HepG2 (cell line): Measurements from ENCODE around the gene RAET1L. TPM values are rescaled to one million over a fixed set of nuclear protein-coding genes. Genes with fewer than 3 reads are reported as not detected.
A peak's percentile ranks its signal among the peaks of the same experiment; 100 is the strongest.

Experiments
- ATAC-seq: fragments of 200-7000 bp; cut with Tn5 transposase; 3 replicates; pipeline ENCODE4 v1.9.1; 2020; ENCODE audit warnings: mild to moderate bottlenecking, moderate library complexity
- BruUV-seq: library from RNA; stranded (reverse); fragments of 400-500 nt; replicated peaks from 2 replicates; lab custom pipeline; 2021; lab: Mats Ljungman, UMichigan
- CTCF ChIA-PET: fragments of 300-600 bp; formaldehyde crosslinking; extraction: SDS; loops from one replicate; lab custom pipeline; 2021; ENCODE audit warnings: low total read pairs, inconsistent platforms, low intra/inter-chr PET ratio; lab: Yijun Ruan, JAX
- POLR2A ChIA-PET: fragments of 350-600 bp; sonication (Branson Sonifier 250); formaldehyde crosslinking; loops from one replicate; lab custom pipeline; 2020; ENCODE audit warnings: antibody characterized with exemption, inconsistent platforms; lab: Yijun Ruan, JAX
- DNase-seq: peaks from one replicate; pipeline ENCODE4 v3.0.0-alpha.2; 2015; ENCODE audit warnings: low spot score
- FAIRE-seq: peaks from 3 replicates; lab custom pipeline; 2011; peaks lifted over from hg19 to GRCh38; lab: Jason Lieb, UNC
- H2AFZ ChIP-seq: one replicate; pipeline ENCODE4 v1.6.1; 2011; ENCODE audit warnings: low read length, inconsistent platforms
- H3K27ac ChIP-seq: fragments of 300-600 bp; 3 replicates; pipeline ENCODE4 v1.8.0; 2011; ENCODE audit warnings: mixed run types, mild to moderate bottlenecking, mixed read lengths, low read length, inconsistent platforms; ENCODE audit not compliant: insufficient read depth; ENCODE audit errors: extremely low read length
- H3K27me3 ChIP-seq, 2 experiments: fragments of 200-600 bp in 1 of 2; 2 replicates in 1 of 2; 3 replicates in 1 of 2; pipeline versions ENCODE4 v1.6.0 to v1.8.0; 2011; ENCODE audit warnings: low read length in 2 of 2, mild to moderate bottlenecking in 2 of 2, moderate library complexity in 2 of 2, inconsistent platforms in 1 of 2; ENCODE audit not compliant: insufficient read depth in 2 of 2, control insufficient read depth in 1 of 2
- H3K36me3 ChIP-seq, 2 experiments: fragments of 200-600 bp in 1 of 2; replicated peaks in 1 of 2; 2 replicates in 1 of 2; 3 replicates in 1 of 2; pipeline versions ENCODE4 v1.5.1 to v1.8.0; 2011; ENCODE audit warnings: low read length in 2 of 2, inconsistent platforms in 1 of 2; ENCODE audit not compliant: insufficient read depth in 2 of 2, control insufficient read depth in 1 of 2
- H3K4me1 ChIP-seq: 2 replicates; pipeline ENCODE4 v1.5.1; 2012; ENCODE audit warnings: low read length, inconsistent platforms; ENCODE audit not compliant: insufficient read depth
- H3K4me2 ChIP-seq: 2 replicates; pipeline ENCODE4 v1.6.0; 2011; ENCODE audit warnings: low read depth, low read length, inconsistent platforms
- H3K4me3 ChIP-seq, 3 experiments: fragments of 200-600 bp in 1 of 3; sonication (generic), shearing (Covaris generic) in 1 of 3; replicated peaks in 1 of 3; 2 replicates each; pipeline ENCODE4 v1.5.1; 2011 to 2016; ENCODE audit warnings: low read length in 3 of 3, inconsistent platforms in 2 of 3, low read depth in 2 of 3, mild to moderate bottlenecking in 2 of 3, control low read depth in 1 of 3, mixed read lengths in 1 of 3; ENCODE audit not compliant: insufficient read depth in 1 of 3
- H3K79me2 ChIP-seq: one replicate; pipeline ENCODE4 v1.6.1; 2011; ENCODE audit warnings: low read length, inconsistent platforms; ENCODE audit not compliant: insufficient read depth
- H3K9ac ChIP-seq: 2 replicates; pipeline ENCODE4 v1.6.0; 2011; ENCODE audit warnings: mild to moderate bottlenecking, low read depth, low read length, inconsistent platforms; ENCODE audit not compliant: insufficient read depth
- H3K9me3 ChIP-seq: 2 replicates; pipeline ENCODE4 v1.5.1; 2012; ENCODE audit warnings: mild to moderate bottlenecking, low read length
- H4K20me1 ChIP-seq: 2 replicates; pipeline ENCODE4 v1.6.0; 2011; ENCODE audit warnings: inconsistent platforms, mild to moderate bottlenecking, low read length, moderate library complexity; ENCODE audit not compliant: insufficient read depth
- ELF1 ChIP-seq: sonication (generic); formaldehyde crosslinking; IDR thresholded peaks from 2 replicates; pipeline ENCODE4 v1.4.0; 2020; ENCODE audit warnings: missing genetic modification reagents
- ETV6 ChIP-seq: sonication (generic); formaldehyde crosslinking; conservative IDR thresholded peaks from 2 replicates; pipeline ENCODE4 v1.4.0; 2020; ENCODE audit warnings: missing genetic modification reagents
- KDM5A ChIP-seq: fragments of 200-600 bp; sonication (generic); IDR thresholded peaks from 2 replicates; pipeline ENCODE4 v1.7.0; 2018; ENCODE audit warnings: antibody characterized with exemption, mild to moderate bottlenecking, low read length, borderline replicate concordance
- KLF16 ChIP-seq, 2 experiments: sonication (generic) in 1 of 2; formaldehyde crosslinking in 1 of 2; IDR thresholded peaks; 2 replicates each; pipeline versions ENCODE4 v1.6.1 to v1.8.0; 2016 to 2023; ENCODE audit warnings: missing genetic modification reagents in 2 of 2, missing compliant biosample characterization in 1 of 2
- MLLT10 ChIP-seq: sonication (generic); formaldehyde crosslinking; IDR thresholded peaks from 2 replicates; pipeline ENCODE4 v1.4.0; 2020; ENCODE audit warnings: missing genetic modification reagents
- NFATC3 ChIP-seq: sonication (generic); formaldehyde crosslinking; IDR thresholded peaks from 2 replicates; pipeline ENCODE4 v1.5.1; 2020; ENCODE audit warnings: mild to moderate bottlenecking, missing genetic modification reagents
- PAWR ChIP-seq: sonication (generic); formaldehyde crosslinking; IDR thresholded peaks from 2 replicates; pipeline ENCODE4 v1.4.0; 2020; ENCODE audit warnings: missing genetic modification reagents, mild to moderate bottlenecking, borderline replicate concordance
- PCBP2 ChIP-seq: fragments of 200-400 bp; formaldehyde crosslinking; optimal IDR thresholded peaks from 2 replicates; pipeline ENCODE3; 2018; ENCODE audit warnings: low read length, low read depth; ENCODE audit not compliant: poor library complexity, severe bottlenecking
- ZFY ChIP-seq: sonication (generic); formaldehyde crosslinking; IDR thresholded peaks from 2 replicates; pipeline ENCODE4 v1.4.0; 2020; ENCODE audit warnings: missing genetic modification reagents
- ZNF274 ChIP-seq: sonication (generic); formaldehyde crosslinking; IDR thresholded peaks from 2 replicates; pipeline ENCODE4 v1.5.1; 2020; ENCODE audit warnings: mild to moderate bottlenecking, missing genetic modification reagents
- ZNF614 ChIP-seq: IDR thresholded peaks from 2 replicates; pipeline ENCODE4 v1.6.1; 2018; ENCODE audit warnings: missing biosample characterization, missing genetic modification reagents, inconsistent platforms, borderline replicate concordance
- ZNF746 ChIP-seq: sonication (generic); formaldehyde crosslinking; IDR thresholded peaks from 2 replicates; pipeline ENCODE4 v1.8.0; 2022; ENCODE audit warnings: mild to moderate bottlenecking, missing genetic modification reagents
- WGBS: methylation state at CpG from one replicate; pipeline ENCODE4 v1.1.6; 2017; ENCODE audit warnings: low lambda C conversion rate; 5-methylcytosine and 5-hydroxymethylcytosine counted together
- in situ Hi-C: cut with HindIII; loops from 2 replicates; pipeline ENCODE4 v1.10.0; 2017; ENCODE audit warnings: low pct_unique_long_range_greater_than_20kb; ENCODE audit not compliant: extremely low pct_ligation_motif_present
- intact Hi-C: fragments of 100-400 bp; cut with micrococcal nuclease; formaldehyde crosslinking; loops from one replicate; pipeline ENCODE4 v1.10.0; 2022; ENCODE audit not compliant: unreplicated experiment
- polyA plus RNA-seq, 8 experiments: library from polyadenylated mRNA; depleted of rRNA in 3 of 8; stranded (reverse) in 7 of 8; unstranded in 1 of 8; fragments of >200 nt; fragmentation: Illumina TruSeq in 4 of 8; extraction: Trizol in 4 of 8; gene quantifications; 2 replicates each; pipeline versions ENCODE4 v1.2.1 to v1.2.3, GENCODE V29; 2011 to 2016; ENCODE audit warnings: low read depth in 4 of 8, missing spikeins in 1 of 8, mixed read lengths in 1 of 8; ENCODE audit not compliant: insufficient read depth in 1 of 8
- total RNA-seq, 5 experiments: library from RNA; depleted of rRNA; stranded (reverse); fragments of >200 nt; fragmentation: Illumina TruSeq; extraction: Trizol; gene quantifications; 2 replicates each; pipeline ENCODE4 v1.2.3, GENCODE V29; 2016; ENCODE audit warnings: low read depth in 1 of 5
- TF ChIP-seq, protein P1 (sequence below): IDR thresholded peaks from 2 replicates; pipeline ENCODE4 v1.6.1; 2016; ENCODE audit warnings: missing compliant biosample characterization, missing genetic modification reagents, borderline replicate concordance

RAET1L gene
- total and polyA plus RNA-seq, 2 of the 13 experiments (the other 11 are each of a cell fraction or from before 2014, with no cell fraction given): not detected

DNA sequence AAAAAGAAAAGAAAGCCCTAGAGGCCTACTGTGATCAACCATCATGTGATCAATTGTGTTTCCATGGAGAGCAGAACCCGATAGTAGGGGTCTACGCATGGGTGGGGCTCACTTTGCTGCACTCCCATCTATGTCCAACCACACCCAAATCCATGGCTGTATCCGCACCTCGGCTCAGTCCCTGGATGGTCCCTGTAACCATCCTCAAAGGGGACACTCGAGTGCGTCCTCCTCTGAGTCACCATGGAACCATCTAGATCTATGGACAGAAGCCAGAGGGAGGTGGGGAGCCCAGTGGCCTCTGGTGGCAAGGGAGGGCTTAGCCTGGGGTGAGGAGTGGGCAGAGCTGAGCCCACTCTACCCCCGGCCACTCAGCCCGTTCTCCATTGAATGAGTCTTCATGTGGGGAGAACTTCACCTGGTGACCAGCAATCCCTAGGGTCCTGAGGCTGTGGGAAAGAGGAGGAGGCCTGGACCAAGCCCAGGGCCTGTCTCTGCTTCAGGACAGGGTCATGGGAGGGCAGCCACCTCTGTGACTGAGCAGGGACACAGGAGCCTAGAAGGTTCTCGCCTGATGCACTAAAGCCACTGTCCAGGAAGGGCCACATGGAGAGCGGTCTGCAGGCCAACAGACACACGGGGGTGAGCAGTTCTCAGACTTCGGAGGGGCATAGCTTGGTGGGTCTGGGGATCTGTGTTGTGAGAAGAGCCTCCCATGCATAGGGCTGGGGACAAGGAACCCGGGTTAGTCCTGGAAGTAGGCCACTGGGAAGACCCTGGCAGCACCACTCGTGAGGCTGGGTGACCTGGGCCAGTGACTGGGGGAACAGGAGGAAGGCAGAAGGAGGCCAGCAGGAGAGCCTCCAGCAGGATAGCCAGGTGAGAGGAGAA is 19.3 kb downstream of the RAET1L start:
- in situ Hi-C loops: loop anchor here (5.0 to 10.0 kb wide), 2 partner anchors 69 to 161 kb away; no protein-coding TSS in a partner anchor
- DNase-seq: no peak
- no peaks in the 10 kb centered on the region for H3K36me3 ChIP-seq
- peaks cover 5 to 38% of the 10 kb centered on the region in 2 experiments; a peak in 4 of 5 replicates for H3K27me3 ChIP-seq
- POLR2A ChIA-PET: no interaction called here
- TF ChIP-seq PCBP2: no peak
- TF ChIP-seq ZNF274: 0 out of 2 replicates have a peak, but pooled peaks have one; percentile 28
- TF ChIP-seq, all 625 proteins: peak for 1
- H3K9ac ChIP-seq: no peak overlapping the region
- H3K4me1 ChIP-seq: peaks cover 13% of the 10 kb centered on the region; the same call in 1 of the 2 replicates
- no peak overlapping the region for H2AFZ ChIP-seq
- ATAC-seq: no peak
- CTCF ChIA-PET: interaction anchor here (0.8 kb wide), 1 partner anchor 72 kb away, joined by 4 read pairs; no protein-coding TSS in a partner anchor
- BruUV-seq: no TSS peak
- FAIRE-seq: no peak
- no peaks in the 10 kb centered on the region for H4K20me1 ChIP-seq
- no peaks in the 10 kb centered on the region for H3K79me2 ChIP-seq
- peak overlapping the region; percentile 74 for H3K4me2 ChIP-seq
- intact Hi-C loops: no loop called here
- no peak overlapping the region for H3K27ac ChIP-seq
- H3K4me3 ChIP-seq: peak overlapping the region; percentile 59 to 78 (median 77); a peak in 4 of 6 replicates
- 54% methylated on average over 12 of the region's 14 CpGs for WGBS
- H3K9me3 ChIP-seq: no peaks in the 10 kb centered on the region

DNA sequence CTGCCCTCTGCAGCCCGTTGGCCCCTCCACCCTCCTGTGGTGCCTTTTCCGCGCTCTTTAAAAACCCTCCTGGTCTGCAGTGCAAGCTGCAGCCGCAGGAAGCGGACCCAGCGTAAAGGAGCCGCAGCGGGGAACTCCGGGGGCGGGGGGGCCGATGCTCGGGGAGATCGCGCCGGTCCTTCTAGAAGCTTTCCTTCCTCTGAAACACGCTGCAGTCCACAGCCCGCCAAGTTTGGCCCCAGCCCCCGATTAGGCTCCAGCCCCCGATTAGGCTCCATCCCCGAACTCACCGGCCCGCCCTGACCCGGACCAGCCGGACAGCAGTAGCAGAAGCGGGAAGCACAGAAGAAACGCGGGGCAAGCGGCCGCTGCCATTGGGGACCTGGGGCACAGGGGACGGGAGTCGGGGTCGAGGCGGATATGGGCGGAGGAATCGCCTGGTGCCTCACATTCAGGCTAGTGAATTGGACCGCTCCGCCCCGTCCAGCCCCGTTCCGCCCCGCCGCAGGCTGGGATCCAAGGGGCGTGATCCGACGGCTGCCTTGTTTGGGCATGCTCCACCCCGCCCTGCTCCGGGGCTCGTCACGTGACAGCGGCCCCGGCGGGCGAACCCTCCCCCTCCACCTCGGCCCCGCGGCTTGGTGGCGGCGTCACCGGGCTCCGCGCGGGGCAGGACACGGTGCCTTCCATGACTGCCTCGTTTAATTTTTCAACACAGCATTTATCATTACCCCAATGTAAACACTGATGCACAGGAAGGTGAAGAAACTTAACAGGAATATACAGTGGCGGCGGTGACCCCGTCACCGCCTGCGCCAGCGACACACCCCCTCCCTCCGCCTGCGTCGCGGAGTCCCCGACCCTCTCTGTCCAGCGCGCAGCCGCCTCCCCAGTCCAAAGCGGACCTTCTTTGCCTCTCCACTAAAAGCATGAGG is 20.3 kb downstream of the RAET1L start:
- DNase-seq: peak; percentile 84
- intact Hi-C loops (no loop called here), in situ Hi-C loops (loop anchor here (5.0 to 10.0 kb wide), 2 partner anchors 68 to 160 kb away; no protein-coding TSS in a partner anchor)
- peak; percentile 56 for FAIRE-seq
- no peaks in the 10 kb centered on the region for H4K20me1 ChIP-seq
- peaks cover 13% of the 10 kb centered on the region; the same call in 1 of the 2 replicates for H3K4me1 ChIP-seq
- H2AFZ ChIP-seq: no peak overlapping the region
- H3K27me3 ChIP-seq: peaks cover 5 to 35% of the 10 kb centered on the region in 2 experiments; a peak in 4 of 5 replicates
- POLR2A ChIA-PET: no interaction called here
- no peaks in the 10 kb centered on the region for H3K79me2 ChIP-seq
- WGBS: 8% methylated on average over 68 of the region's 79 CpGs
- peak overlapping the region; percentile 74 for H3K4me2 ChIP-seq
- peak overlapping the region; percentile 59 to 78 (median 77) for H3K4me3 ChIP-seq
- no peak overlapping the region for H3K27ac ChIP-seq
- ATAC-seq: peak; percentile 94
- CTCF ChIA-PET: no interaction called here
- BruUV-seq: no TSS peak
- H3K9ac ChIP-seq: no peak overlapping the region; the same call in 1 of the 2 replicates
- H3K9me3 ChIP-seq: no peaks in the 10 kb centered on the region
- H3K36me3 ChIP-seq: no peaks in the 10 kb centered on the region
- peak in 1 of 2 experiments; percentile 53; a peak in 1 of 4 replicates for TF ChIP-seq KLF16 (CRISPR knock-in tag; IDR thresholded peaks at IDR 0.05)
- TF ChIP-seq ZNF746 (CRISPR knock-in tag): no peak
- TF ChIP-seq MLLT10 (CRISPR knock-in tag): no peak
- TF ChIP-seq ELF1 (CRISPR knock-in tag): no peak; the same call in 1 of the 2 replicates
- TF ChIP-seq ZNF614 (CRISPR knock-in tag): no peak
- no peak for TF ChIP-seq KDM5A
- no peak for TF ChIP-seq NFATC3
- TF ChIP-seq ZFY (CRISPR knock-in tag): no peak; the same call in 1 of the 2 replicates
- TF ChIP-seq PAWR (CRISPR knock-in tag): no peak
- no peak; the same call in 1 of the 2 replicates for TF ChIP-seq ETV6
- TF ChIP-seq, protein P1, sequence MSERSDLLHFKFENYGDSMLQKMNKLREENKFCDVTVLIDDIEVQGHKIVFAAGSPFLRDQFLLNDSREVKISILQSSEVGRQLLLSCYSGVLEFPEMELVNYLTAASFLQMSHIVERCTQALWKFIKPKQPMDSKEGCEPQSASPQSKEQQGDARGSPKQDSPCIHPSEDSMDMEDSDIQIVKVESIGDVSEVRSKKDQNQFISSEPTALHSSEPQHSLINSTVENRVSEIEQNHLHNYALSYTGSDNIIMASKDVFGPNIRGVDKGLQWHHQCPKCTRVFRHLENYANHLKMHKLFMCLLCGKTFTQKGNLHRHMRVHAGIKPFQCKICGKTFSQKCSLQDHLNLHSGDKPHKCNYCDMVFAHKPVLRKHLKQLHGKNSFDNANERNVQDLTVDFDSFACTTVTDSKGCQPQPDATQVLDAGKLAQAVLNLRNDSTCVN: peak; percentile 66; the same call in 1 of the 2 replicates
- TF ChIP-seq ZNF274: no peak
